K562 (cell line): ENCODE data around the gene ZNF514. TPM values are rescaled to one million over a fixed set of nuclear protein-coding genes. Genes with fewer than 3 reads are reported as not detected.

Source experiments
- BCOR ChIP-seq: fragments of 450-650 bp; IDR thresholded peaks from 2 replicates; pipeline ENCODE4 v1.6.1; 2016
- CBFA2T2 ChIP-seq: fragments of 450-650 bp; conservative IDR thresholded peaks from 2 replicates; pipeline ENCODE4 v1.6.1; 2017; ENCODE audit warnings: mild to moderate bottlenecking
- CTBP1 ChIP-seq: fragments of 450-650 bp; IDR thresholded peaks from 2 replicates; pipeline ENCODE4 v1.6.1; 2016; ENCODE audit warnings: borderline replicate concordance
- KDM1A ChIP-seq, 2 experiments: fragments of 450-650 bp; IDR thresholded peaks; 2 replicates each; pipeline ENCODE4 v1.6.1; 2016; ENCODE audit warnings: mild to moderate bottlenecking in 2 of 2
- PHF20 ChIP-seq: fragments of 450-650 bp; IDR thresholded peaks from 2 replicates; pipeline ENCODE4 v1.6.1; 2018; ENCODE audit not compliant: partially characterized antibody
- RB1 ChIP-seq: fragments of 450-650 bp; IDR thresholded peaks from 2 replicates; pipeline ENCODE4 v1.6.1; 2017; ENCODE audit warnings: low read depth, mild to moderate bottlenecking
- SMAD2 ChIP-seq: fragments of 150-350 bp; IDR thresholded peaks from 2 replicates; pipeline ENCODE4 v1.6.1; 2014; ENCODE audit warnings: low read depth, mild to moderate bottlenecking, low read length
- SRSF3 ChIP-seq: fragments of 200-400 bp; formaldehyde crosslinking; IDR thresholded peaks from 2 replicates; pipeline ENCODE4 v1.6.1; 2016; ENCODE audit warnings: mild to moderate bottlenecking, low read length, moderate library complexity; ENCODE audit not compliant: insufficient read depth
- TEAD2 ChIP-seq: fragments of 450-650 bp; IDR thresholded peaks from 2 replicates; pipeline ENCODE4 v1.6.1; 2016; ENCODE audit warnings: missing genetic modification characterization, control low read depth, missing compliant biosample characterization
- ZNF436 ChIP-seq: fragments of 250-450, 450-650 bp; sonication (Bioruptor Pico); formaldehyde crosslinking; IDR thresholded peaks from 2 replicates; pipeline ENCODE4 v1.7.0; 2020; ENCODE audit warnings: mild to moderate bottlenecking
- ZNF778 ChIP-seq: fragments of 450-650 bp; formaldehyde crosslinking; IDR thresholded peaks from 2 replicates; pipeline ENCODE4 v1.4.0; 2020; ENCODE audit warnings: mild to moderate bottlenecking, moderate library complexity
- polyA plus RNA-seq, 8 experiments: library from polyadenylated mRNA; depleted of rRNA in 4 of 8; stranded (reverse) in 5 of 8; unstranded in 3 of 8; fragments of >200 nt; fragmentation: Nextera tagmentation in 2 of 8; fragmentation: Illumina TruSeq in 1 of 8; extraction: Ambion mirVana in 2 of 8; extraction: Trizol in 1 of 8; gene quantifications; 2 replicates each; pipeline versions ENCODE4 v1.2.1 to v1.2.3, GENCODE V29; 2011 to 2014; ENCODE audit warnings: inconsistent platforms in 1 of 8, missing spikeins in 1 of 8
- total RNA-seq, 7 experiments: library from RNA; depleted of rRNA in 6 of 7; stranded (reverse); fragments of >200 nt in 6 of 7; fragmentation: Illumina TruSeq in 2 of 7; extraction: Trizol in 2 of 7; gene quantifications; 2 replicates each; pipeline versions ENCODE4 v1.2.1 to v1.2.3, GENCODE V29; 2011 to 2021; ENCODE audit warnings: low replicate concordance in 1 of 7
- TF ChIP-seq, protein P1 (sequence below): fragments of 250-450 bp; sonication (Bioruptor Pico); IDR thresholded peaks from 2 replicates; pipeline ENCODE4 v1.4.0; 2020; ENCODE audit warnings: mild to moderate bottlenecking, moderate library complexity
- TF ChIP-seq, protein P2 (sequence below): sonication (generic); IDR thresholded peaks from 2 replicates; pipeline ENCODE4 v1.6.1; 2016
- TF ChIP-seq, protein P3 (sequence below): fragments of 150-350 bp; IDR thresholded peaks from 2 replicates; pipeline ENCODE4 v1.6.1; 2014; ENCODE audit warnings: low read depth, mild to moderate bottlenecking, low read length, borderline replicate concordance
- TF ChIP-seq, protein P4 (sequence below): fragments of 250-450 bp; sonication (Bioruptor Pico); IDR thresholded peaks from 2 replicates; pipeline ENCODE4 v1.5.0; 2021; ENCODE audit warnings: mild to moderate bottlenecking, moderate library complexity

ZNF514 gene
- total and polyA plus RNA-seq, 9 of the 15 experiments (the other 6 are each of a cell fraction or from before 2014, with no cell fraction given), result 7.5 to 17.7 (median 11.4) TPM

DNA sequence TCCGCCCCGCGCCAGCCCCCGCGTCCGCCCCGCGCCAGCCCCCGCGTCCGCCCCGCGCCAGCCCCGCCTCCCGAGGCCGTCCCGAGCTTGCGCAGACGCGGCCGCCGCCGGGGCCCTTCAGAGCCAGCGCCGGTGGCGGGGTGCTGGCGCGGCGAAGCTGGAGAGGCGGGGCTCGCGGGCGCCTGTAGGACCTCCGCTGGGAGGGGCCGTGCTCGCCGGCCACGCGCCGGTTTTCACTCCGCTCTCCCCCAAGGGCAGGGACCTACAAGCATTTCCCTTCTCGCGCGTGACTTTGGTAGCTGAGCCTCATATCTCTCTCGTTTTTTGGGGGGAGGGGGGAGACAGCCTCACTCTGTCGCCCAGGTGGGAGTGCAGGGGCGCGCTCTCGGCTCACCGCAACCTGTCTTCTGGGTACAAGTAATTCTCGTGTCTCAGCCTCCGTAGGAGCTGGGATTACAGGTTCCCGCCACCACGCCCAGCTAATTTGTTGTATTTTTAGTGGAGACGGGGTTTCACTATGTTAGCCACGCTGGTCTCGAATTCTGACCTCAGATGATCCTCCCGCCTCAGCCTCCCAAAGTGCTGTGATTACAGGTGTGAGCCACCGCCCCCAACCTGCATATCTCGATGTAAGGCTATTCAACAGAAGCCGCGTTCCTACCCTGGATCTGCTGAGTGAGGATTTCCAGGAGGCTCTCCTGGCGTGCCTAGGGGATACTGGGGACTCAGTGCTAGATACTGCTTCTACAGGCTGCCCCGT lies at the start of gene ZNF514 (continued):
- peak; percentile 36; the same call in 1 of the 2 replicates for TF ChIP-seq CTBP1
- peak; percentile 56; the same call in 1 of the 2 replicates for TF ChIP-seq BCOR
- TF ChIP-seq RB1, result peak; percentile 65
- TF ChIP-seq TEAD2, result no peak
- peak in 1 of 2 experiments; percentile 35; a peak in 1 of 4 replicates for TF ChIP-seq KDM1A (IDR thresholded peaks at IDR 0.05)
- TF ChIP-seq, protein P1, sequence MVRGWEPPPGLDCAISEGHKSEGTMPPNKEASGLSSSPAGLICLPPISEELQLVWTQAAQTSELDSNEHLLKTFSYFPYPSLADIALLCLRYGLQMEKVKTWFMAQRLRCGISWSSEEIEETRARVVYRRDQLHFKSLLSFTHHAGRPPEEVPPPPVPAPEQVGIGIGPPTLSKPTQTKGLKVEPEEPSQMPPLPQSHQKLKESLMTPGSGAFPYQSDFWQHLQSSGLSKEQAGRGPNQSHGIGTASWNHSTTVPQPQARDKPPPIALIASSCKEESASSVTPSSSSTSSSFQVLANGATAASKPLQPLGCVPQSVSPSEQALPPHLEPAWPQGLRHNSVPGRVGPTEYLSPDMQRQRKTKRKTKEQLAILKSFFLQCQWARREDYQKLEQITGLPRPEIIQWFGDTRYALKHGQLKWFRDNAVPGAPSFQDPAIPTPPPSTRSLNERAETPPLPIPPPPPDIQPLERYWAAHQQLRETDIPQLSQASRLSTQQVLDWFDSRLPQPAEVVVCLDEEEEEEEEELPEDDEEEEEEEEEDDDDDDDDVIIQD (CRISPR knock-in tag), result no peak
- TF ChIP-seq SMAD2, result no peak
- TF ChIP-seq SRSF3, result no peak
- TF ChIP-seq, protein P2, sequence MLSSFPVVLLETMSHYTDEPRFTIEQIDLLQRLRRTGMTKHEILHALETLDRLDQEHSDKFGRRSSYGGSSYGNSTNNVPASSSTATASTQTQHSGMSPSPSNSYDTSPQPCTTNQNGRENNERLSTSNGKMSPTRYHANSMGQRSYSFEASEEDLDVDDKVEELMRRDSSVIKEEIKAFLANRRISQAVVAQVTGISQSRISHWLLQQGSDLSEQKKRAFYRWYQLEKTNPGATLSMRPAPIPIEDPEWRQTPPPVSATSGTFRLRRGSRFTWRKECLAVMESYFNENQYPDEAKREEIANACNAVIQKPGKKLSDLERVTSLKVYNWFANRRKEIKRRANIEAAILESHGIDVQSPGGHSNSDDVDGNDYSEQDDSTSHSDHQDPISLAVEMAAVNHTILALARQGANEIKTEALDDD, result no peak
- TF ChIP-seq, protein P3, sequence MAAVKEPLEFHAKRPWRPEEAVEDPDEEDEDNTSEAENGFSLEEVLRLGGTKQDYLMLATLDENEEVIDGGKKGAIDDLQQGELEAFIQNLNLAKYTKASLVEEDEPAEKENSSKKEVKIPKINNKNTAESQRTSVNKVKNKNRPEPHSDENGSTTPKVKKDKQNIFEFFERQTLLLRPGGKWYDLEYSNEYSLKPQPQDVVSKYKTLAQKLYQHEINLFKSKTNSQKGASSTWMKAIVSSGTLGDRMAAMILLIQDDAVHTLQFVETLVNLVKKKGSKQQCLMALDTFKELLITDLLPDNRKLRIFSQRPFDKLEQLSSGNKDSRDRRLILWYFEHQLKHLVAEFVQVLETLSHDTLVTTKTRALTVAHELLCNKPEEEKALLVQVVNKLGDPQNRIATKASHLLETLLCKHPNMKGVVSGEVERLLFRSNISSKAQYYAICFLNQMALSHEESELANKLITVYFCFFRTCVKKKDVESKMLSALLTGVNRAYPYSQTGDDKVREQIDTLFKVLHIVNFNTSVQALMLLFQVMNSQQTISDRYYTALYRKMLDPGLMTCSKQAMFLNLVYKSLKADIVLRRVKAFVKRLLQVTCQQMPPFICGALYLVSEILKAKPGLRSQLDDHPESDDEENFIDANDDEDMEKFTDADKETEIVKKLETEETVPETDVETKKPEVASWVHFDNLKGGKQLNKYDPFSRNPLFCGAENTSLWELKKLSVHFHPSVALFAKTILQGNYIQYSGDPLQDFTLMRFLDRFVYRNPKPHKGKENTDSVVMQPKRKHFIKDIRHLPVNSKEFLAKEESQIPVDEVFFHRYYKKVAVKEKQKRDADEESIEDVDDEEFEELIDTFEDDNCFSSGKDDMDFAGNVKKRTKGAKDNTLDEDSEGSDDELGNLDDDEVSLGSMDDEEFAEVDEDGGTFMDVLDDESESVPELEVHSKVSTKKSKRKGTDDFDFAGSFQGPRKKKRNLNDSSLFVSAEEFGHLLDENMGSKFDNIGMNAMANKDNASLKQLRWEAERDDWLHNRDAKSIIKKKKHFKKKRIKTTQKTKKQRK, result no peak
- TF ChIP-seq ZNF778 (CRISPR knock-in tag), result no peak
- TF ChIP-seq ZNF436, result no peak
- TF ChIP-seq CBFA2T2, result no peak
- TF ChIP-seq PHF20, result peak; percentile 17
- TF ChIP-seq, protein P4, sequence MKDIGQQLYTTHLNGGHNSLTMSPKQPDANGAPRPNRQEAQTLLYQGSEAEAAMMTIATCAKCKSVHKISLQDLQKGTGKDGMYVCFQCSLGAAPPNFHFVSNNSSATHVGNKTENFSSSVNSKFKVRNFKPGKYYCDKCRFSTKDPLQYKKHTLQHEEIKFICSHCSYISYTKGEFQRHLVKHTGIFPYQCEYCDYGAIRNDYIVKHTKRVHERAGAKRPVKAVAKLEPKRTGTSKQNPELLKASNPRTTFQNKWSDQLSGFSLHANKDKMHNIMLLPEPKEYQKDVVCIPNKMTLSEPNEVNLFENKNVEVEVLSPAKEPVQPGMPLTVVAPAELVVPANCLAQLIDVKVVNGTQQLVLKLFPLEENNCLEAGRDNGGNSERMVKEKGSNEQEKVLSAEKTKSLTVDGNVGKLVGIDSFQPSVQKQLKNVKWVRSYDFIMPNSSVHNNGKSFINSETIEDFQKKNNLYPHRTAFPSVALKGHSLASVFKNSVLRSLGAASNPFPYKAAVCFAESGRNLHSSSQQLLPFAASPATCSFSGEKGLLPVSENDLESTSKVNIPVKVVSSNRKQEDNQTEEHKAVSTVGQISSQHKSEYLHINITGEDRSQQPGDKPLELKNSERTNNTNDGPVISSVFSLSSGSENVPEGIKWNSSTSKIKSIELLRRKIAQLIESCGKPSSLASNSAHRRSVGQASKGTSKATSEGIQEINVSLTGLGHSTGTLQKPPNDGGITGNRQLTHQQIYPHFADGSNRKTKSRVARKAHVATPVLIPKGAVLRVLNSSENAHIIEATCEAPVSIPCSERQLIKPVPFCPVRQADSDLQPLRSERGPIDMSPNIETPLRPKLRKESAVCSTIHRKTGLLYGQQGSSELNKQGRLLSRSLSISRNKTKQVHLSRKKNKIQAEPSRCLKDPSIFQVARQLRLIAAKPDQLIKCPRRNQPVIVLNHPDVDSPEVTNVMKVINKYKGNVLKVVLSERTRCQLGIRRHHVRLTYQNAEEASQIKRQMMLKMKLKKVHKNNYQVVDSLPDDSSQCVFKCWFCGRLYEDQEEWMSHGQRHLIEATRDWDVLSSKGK (CRISPR knock-in tag), result no peak
